ENCODE measurements around the gene TIMP4.

The TIMP4 gene

DNA sequence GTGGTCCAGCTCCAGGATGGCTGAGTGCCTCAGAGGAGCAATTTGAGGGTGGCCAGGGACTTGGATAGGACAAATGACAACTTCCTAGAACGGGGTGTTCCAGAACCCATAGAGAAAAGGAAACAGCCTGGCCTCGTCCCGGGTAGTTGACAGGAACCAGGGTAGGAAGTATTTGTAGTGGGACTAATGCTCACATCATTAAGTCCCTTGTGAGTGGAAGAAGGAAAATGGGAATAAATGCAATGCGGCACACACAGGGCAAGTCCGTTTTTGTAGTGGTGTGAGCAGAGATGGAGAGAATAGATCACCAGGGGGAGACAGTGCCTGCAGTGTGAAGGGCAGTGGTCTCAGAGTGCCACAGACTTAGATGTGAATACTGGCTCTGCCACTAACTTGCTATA lies 19.6 kb downstream of the TIMP4 start:
- Histone ChIP-seq H3K4me3 (no peak overlapping the region), H3K27ac (peak overlapping the region in 1 of 2 donors; percentile 22)
- no peak for DNase-seq (ENCODE audit: low spot score)
- TF ChIP-seq, protein P1, sequence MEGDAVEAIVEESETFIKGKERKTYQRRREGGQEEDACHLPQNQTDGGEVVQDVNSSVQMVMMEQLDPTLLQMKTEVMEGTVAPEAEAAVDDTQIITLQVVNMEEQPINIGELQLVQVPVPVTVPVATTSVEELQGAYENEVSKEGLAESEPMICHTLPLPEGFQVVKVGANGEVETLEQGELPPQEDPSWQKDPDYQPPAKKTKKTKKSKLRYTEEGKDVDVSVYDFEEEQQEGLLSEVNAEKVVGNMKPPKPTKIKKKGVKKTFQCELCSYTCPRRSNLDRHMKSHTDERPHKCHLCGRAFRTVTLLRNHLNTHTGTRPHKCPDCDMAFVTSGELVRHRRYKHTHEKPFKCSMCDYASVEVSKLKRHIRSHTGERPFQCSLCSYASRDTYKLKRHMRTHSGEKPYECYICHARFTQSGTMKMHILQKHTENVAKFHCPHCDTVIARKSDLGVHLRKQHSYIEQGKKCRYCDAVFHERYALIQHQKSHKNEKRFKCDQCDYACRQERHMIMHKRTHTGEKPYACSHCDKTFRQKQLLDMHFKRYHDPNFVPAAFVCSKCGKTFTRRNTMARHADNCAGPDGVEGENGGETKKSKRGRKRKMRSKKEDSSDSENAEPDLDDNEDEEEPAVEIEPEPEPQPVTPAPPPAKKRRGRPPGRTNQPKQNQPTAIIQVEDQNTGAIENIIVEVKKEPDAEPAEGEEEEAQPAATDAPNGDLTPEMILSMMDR (IDR thresholded peaks at IDR 0.05): peak; percentile 28

DNA sequence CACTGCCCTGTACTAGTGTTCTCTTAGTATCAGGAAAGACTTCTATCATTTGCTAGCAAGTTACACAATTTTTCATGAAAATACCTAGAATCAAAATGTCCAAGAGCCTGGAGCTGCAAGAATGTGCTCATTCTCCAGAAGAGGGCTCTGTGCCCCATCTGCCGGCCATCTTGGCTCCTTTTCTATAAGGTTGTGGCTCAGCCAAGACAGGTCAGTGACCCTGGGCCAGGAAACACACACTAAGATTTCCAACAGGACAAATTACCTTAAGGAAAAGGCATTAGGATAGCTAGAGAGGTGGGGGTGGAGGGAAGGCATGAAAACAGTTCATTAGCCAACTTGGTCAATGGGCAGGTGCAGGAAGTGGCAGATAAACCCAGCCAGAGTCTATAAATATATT lies 20.7 kb downstream of the TIMP4 start:
- Histone ChIP-seq H3K4me3 (no peak overlapping the region), H3K27ac (peak overlapping the region in 1 of 2 donors; percentile 8)
- no peak for DNase-seq (ENCODE audit: low spot score)
- TF ChIP-seq, protein P1 (IDR thresholded peaks at IDR 0.05): no peak

DNA sequence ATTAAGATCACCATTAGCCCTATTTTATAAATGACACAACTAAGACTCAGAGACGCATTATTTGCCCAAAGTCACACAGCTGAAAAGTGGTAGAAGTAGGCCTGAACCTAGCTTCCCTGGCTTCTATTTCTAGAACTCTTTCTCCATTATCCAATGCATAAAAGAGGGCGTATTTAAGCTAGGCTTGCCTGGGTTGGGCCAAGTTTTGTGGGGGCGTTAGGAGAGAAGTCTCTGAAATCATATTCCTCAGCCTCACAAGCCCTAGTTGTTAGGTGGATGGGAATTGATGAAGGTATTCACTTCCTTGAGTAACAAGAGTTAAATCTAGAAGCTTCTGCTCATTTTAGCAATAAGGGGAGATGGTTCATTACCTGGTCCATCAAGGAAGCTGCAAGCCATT lies 22.3 kb downstream of the TIMP4 start:
- H3K4me3 ChIP-seq: no peak overlapping the region
- DNase-seq (ENCODE audit: low spot score): no peak
- TF ChIP-seq, protein P1 (IDR thresholded peaks at IDR 0.05): no peak
- no peak overlapping the region for H3K27ac ChIP-seq

DNA sequence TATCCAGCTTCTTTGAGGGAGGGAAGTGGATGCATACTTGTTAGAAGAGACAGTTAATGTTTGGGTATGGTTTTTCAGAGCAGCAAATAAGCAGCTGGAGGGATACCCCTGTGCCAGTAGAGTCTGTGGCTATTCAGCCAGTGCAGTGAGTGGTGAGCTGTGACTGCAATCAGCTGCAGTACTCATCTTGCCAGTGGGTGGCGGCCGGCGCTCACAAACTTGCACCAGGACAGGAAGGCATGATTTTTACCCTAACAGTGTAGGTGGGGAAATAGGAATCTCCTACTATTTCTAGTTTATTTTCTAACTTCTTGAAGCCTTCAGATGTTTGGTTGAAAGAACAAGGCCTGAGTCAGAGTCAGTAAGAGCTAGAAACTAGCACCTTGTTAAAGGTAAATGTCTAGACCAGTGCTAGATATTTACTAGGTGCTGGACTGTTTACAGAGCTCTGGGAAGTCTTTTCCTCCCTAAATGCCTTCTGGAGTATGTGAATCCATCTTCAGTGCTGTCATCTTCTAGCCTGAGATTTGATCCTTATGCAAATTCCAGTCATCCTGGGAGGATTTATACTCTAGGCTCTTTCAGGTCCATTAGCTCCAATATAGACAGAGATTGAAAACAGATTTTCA lies 23.6 kb downstream of the TIMP4 start:
- Histone ChIP-seq H3K27ac (no peak overlapping the region), H3K4me3 (no peak overlapping the region)
- DNase-seq (ENCODE audit: low spot score): peak; percentile 77
- TF ChIP-seq, protein P1 (IDR thresholded peaks at IDR 0.05): peak; percentile 77

DNA sequence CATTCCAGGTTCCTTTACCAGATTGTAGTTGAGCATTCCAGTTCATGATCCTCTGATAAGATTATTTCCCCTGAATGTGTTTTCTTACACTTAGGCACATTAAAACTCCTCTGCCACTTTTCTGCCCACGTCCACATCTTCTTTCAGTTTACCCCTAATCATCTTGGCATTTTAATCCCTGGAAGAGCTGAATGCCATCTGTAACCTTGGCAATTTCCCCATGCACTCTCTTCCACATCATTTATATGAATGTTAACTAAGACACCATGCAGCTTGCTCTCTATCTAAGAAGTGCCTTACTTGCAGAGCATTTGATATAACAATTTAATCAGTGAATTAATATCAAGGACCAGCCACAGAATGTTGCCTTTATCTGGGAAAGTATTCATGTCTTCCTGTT lies 25.8 kb downstream of the TIMP4 start:
- TF ChIP-seq, protein P1 (IDR thresholded peaks at IDR 0.05): no peak
- Histone ChIP-seq H3K27ac (no peak overlapping the region), H3K4me3 (no peak overlapping the region)
- DNase-seq (ENCODE audit: low spot score): no peak

DNA sequence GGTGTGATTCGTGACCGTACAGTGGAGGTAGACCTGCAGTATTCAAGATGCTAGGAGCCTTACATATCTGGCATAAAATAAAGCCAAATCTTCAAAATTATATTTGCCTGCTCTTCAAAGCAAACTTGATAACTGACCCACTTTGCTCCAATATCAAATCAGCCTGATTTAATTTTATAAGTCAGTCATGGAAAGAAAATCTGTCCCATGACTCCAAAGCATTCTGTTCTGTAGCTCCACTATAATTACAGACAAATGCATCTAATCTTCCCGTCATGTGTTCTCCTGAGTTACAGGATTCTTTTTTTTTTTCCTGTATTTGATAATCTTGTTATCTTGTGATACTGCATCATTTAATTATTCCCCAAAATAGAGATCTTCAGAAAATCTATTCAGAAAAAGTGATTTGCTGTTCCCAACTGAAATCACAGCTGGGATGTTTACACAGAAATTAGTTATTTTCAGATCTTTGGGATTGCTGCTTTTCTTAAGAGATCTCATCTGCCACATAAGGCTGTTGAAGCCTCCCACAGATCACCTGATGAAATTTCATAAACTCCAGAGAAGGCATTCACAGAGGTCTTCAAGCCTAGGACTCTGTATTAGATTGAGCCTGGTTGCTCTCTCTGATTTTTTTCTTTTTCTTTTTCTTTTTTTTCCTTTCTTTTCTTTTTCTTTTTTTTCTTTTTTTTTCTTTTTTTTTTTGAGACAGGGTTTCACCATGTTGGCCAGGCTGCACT lies 27.2 kb downstream of the TIMP4 start:
- no peak overlapping the region for H3K27ac ChIP-seq
- DNase-seq (ENCODE audit: low spot score): no peak
- TF ChIP-seq, protein P1 (IDR thresholded peaks at IDR 0.05): no peak
- no peak overlapping the region for H3K4me3 ChIP-seq

DNA sequence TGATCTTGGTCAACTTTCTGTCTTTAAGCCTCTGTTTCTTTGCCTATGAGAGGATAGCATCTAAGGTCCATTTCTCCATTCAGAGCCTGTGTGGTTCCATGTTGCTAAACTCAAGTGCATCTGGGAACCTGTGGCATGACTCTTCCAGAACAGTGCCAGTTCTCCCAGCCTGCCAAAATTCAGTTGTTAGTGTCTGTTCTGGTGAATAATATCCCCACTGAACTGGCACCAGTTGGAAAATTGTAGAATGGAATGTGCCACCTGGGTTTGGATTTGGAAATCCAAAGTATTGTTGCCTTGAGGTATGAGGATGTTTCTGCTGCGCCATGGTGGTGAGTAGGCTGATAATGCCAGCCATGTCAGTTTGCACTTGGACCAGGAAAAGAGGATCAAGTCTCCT lies 31.3 kb downstream of the TIMP4 start:
- H3K27ac ChIP-seq: no peak overlapping the region
- no peak overlapping the region for H3K4me3 ChIP-seq
- TF ChIP-seq, protein P1 (IDR thresholded peaks at IDR 0.05): no peak
- no peak for DNase-seq (ENCODE audit: low spot score)

Data from coronary artery (tissue), 2 donors.